Neural progenitor cell (in vitro differentiated cells): Measurements from ENCODE around the gene NPM1.

ENCODE experiments used
- EZH2 ChIP-seq: fragments of 200-600 bp; sonication (generic); IDR thresholded peaks from 2 replicates; pipeline ENCODE4 v1.6.1; 2017; ENCODE audit warnings: antibody characterized with exemption, mild to moderate bottlenecking, moderate library complexity
- EZH2phosphoT487 ChIP-seq: fragments of 200-600 bp; sonication (generic); IDR thresholded peaks from 2 replicates; pipeline ENCODE4 v1.6.1; 2017; ENCODE audit warnings: antibody characterized with exemption
- TF ChIP-seq, protein P1 (sequence below): fragments of 200-600 bp; sonication (generic); IDR thresholded peaks from 2 replicates; pipeline ENCODE4 v1.5.1; 2017; ENCODE audit warnings: antibody characterized with exemption, mild to moderate bottlenecking

DNA sequence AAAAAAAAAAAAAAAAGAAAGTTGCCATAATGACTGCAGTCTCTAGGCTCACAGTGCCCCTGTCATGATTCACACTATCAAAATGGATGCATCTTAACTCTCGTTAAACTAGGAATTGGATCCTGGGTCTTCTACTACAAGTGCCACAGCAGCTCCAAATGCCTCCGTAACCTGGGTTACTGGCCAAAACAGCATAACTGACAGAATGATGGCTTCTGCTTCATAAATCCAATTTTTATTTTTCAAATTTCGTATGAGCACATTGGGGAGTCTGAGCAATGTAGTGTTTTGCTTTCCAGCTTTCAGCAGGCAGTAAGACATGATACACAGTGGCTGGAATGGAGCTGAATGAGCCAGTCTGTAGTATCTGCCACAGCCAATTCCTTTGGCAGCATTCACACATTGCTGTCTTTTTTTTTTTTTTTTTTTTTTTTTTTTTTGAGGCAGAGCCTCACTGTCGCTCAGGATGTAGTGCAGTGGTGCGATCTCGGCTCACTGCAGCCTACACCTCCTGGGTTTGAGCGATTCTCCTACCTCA is 36.0 kb upstream of the NPM1 start:
- TF ChIP-seq, protein P1, sequence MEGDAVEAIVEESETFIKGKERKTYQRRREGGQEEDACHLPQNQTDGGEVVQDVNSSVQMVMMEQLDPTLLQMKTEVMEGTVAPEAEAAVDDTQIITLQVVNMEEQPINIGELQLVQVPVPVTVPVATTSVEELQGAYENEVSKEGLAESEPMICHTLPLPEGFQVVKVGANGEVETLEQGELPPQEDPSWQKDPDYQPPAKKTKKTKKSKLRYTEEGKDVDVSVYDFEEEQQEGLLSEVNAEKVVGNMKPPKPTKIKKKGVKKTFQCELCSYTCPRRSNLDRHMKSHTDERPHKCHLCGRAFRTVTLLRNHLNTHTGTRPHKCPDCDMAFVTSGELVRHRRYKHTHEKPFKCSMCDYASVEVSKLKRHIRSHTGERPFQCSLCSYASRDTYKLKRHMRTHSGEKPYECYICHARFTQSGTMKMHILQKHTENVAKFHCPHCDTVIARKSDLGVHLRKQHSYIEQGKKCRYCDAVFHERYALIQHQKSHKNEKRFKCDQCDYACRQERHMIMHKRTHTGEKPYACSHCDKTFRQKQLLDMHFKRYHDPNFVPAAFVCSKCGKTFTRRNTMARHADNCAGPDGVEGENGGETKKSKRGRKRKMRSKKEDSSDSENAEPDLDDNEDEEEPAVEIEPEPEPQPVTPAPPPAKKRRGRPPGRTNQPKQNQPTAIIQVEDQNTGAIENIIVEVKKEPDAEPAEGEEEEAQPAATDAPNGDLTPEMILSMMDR, result no peak
- no peak for TF ChIP-seq EZH2
- no peak for TF ChIP-seq EZH2phosphoT487
